Measurements from ENCODE around the gene TST. TPM values are rescaled to one million over a fixed set of nuclear protein-coding genes. Genes with fewer than 3 reads are reported as not detected.

TST gene
- total and polyA plus RNA-seq, 10 of the 15 experiments (the other 5 are each of a cell fraction or from before 2014, with no cell fraction given) = 2.4 to 24.6 (median 10.4) TPM

DNA sequence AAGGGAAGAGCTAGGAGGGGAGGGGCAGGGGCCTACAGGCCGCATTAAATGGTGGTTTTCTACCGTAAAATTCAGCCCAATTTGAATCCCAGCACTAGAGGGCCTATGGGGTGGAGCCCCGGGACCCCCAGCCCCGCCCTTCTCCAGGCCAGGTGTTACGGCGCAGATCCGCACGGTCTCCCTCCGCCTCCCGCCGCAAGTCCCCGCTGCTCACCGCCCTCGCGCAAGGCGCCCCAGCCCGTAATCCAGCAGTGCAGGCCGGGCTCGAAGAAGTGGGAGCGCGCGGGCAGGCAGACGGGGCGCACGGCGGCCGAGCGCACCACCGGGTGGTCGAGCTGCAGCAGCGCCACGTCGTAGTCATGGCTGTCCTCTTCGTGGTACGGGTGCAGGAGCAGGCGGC, 49.6 kb upstream of the TST start (continued):
- no peak for TF ChIP-seq SMAD1 (IDR thresholded peaks at IDR 0.05; ENCODE audit: low read depth, partially characterized antibody)
- TF ChIP-seq, protein P1, sequence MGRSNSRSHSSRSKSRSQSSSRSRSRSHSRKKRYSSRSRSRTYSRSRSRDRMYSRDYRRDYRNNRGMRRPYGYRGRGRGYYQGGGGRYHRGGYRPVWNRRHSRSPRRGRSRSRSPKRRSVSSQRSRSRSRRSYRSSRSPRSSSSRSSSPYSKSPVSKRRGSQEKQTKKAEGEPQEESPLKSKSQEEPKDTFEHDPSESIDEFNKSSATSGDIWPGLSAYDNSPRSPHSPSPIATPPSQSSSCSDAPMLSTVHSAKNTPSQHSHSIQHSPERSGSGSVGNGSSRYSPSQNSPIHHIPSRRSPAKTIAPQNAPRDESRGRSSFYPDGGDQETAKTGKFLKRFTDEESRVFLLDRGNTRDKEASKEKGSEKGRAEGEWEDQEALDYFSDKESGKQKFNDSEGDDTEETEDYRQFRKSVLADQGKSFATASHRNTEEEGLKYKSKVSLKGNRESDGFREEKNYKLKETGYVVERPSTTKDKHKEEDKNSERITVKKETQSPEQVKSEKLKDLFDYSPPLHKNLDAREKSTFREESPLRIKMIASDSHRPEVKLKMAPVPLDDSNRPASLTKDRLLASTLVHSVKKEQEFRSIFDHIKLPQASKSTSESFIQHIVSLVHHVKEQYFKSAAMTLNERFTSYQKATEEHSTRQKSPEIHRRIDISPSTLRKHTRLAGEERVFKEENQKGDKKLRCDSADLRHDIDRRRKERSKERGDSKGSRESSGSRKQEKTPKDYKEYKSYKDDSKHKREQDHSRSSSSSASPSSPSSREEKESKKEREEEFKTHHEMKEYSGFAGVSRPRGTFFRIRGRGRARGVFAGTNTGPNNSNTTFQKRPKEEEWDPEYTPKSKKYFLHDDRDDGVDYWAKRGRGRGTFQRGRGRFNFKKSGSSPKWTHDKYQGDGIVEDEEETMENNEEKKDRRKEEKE (IDR thresholded peaks at IDR 0.05) = no peak
- TF ChIP-seq, protein P2, sequence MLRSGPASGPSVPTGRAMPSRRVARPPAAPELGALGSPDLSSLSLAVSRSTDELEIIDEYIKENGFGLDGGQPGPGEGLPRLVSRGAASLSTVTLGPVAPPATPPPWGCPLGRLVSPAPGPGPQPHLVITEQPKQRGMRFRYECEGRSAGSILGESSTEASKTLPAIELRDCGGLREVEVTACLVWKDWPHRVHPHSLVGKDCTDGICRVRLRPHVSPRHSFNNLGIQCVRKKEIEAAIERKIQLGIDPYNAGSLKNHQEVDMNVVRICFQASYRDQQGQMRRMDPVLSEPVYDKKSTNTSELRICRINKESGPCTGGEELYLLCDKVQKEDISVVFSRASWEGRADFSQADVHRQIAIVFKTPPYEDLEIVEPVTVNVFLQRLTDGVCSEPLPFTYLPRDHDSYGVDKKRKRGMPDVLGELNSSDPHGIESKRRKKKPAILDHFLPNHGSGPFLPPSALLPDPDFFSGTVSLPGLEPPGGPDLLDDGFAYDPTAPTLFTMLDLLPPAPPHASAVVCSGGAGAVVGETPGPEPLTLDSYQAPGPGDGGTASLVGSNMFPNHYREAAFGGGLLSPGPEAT (IDR thresholded peaks at IDR 0.05; ENCODE audit: low read depth) = no peak
- TF ChIP-seq, protein P3, sequence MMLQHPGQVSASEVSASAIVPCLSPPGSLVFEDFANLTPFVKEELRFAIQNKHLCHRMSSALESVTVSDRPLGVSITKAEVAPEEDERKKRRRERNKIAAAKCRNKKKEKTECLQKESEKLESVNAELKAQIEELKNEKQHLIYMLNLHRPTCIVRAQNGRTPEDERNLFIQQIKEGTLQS (IDR thresholded peaks at IDR 0.05; ENCODE audit: borderline replicate concordance, extremely low read depth, low read depth, low read length) = no peak

DNA sequence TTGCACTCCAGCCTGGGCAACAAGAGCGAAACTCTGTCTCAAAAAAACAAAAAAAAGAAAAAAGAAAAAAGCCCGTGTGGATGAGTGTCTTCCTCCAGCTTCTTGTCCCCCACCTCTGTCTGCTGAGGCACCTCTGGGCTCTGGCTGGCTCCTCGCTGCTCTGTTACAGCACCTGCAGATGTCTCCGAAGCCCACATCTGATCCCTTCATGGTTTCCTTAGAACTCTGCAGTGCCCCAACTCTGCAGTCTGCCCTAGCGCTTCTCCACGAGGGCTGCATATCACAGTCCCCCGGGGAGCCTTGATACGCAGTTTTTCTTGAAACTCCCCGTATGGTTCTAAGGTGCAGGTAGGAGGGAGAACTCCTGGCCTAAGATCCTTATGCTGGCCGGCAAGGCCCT, 48.2 kb upstream of the TST start:
- H3K4me1 ChIP-seq (ENCODE audit: control insufficient read depth, insufficient read depth, low read length) = no peaks in the 10 kb centered on the region
- peaks cover 3 to 5% of the 10 kb centered on the region in 2 experiments; a peak in 3 of 4 replicates for H3K27me3 ChIP-seq (replicated peaks in 1 of 2; ENCODE audit: control insufficient read depth in 2 of 2, insufficient read depth in 2 of 2, low read length in 1 of 2)
- ChIA-PET CTCF (no interaction called here), SMC1A (ENCODE audit: uncharacterized antibody, unreplicated experiment) (no interaction called here), RAD21 (ENCODE audit: unreplicated experiment) (no interaction called here), POLR2A (no interaction called here)
- no peaks in the 10 kb centered on the region for H3K9me3 ChIP-seq (replicated peaks; ENCODE audit: control insufficient read depth, insufficient read depth, low read length)
- H3K27ac ChIP-seq (ENCODE audit: control insufficient read depth, insufficient read depth) = no peak overlapping the region
- in situ Hi-C loops (cut with MboI) = no loop called here
- WGBS (ENCODE audit: insufficient coverage, insufficient replicate concordance, low lambda C conversion rate, missing lambda C conversion rate) = 64% methylated on average over 10 of the region's 10 CpGs
- no peak for DNase-seq (ENCODE audit: low read depth, low spot score)
- no peak overlapping the region for H3K4me3 ChIP-seq
- no peaks in the 10 kb centered on the region for H4K20me1 ChIP-seq (ENCODE audit: control insufficient read depth, insufficient read depth)
- ATAC-seq = no peak
- BruUV-seq (replicated peaks) = no TSS peak
- no peaks in the 10 kb centered on the region for H3K79me2 ChIP-seq (ENCODE audit: control insufficient read depth, insufficient read depth, low read length)
- no peak overlapping the region for H3K9ac ChIP-seq (ENCODE audit: control insufficient read depth, insufficient read depth, low read length)
- FAIRE-seq = no peak
- no peaks in the 10 kb centered on the region for H3K36me3 ChIP-seq (ENCODE audit: control insufficient read depth in 2 of 2, insufficient read depth in 2 of 2, low read length in 1 of 2)
- H2AFZ ChIP-seq (ENCODE audit: control insufficient read depth, low read depth, low read length) = no peak overlapping the region
- no peak overlapping the region for H3K4me2 ChIP-seq (ENCODE audit: control insufficient read depth, insufficient read depth)
- intact Hi-C loops (cut with micrococcal nuclease; ENCODE audit: unreplicated experiment) = no loop called here
- TF ChIP-seq, protein P4, sequence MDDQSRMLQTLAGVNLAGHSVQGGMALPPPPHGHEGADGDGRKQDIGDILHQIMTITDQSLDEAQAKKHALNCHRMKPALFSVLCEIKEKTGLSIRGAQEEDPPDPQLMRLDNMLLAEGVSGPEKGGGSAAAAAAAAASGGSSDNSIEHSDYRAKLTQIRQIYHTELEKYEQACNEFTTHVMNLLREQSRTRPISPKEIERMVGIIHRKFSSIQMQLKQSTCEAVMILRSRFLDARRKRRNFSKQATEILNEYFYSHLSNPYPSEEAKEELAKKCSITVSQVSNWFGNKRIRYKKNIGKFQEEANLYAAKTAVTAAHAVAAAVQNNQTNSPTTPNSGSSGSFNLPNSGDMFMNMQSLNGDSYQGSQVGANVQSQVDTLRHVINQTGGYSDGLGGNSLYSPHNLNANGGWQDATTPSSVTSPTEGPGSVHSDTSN (IDR thresholded peaks at IDR 0.05; ENCODE audit: insufficient replicate concordance, low read depth, low read length) = no peak
- TF ChIP-seq SMC3 (IDR thresholded peaks at IDR 0.05; ENCODE audit: borderline replicate concordance, low read length) (no peak), SIN3A (IDR thresholded peaks at IDR 0.05; ENCODE audit: low read depth, low read length) (no peak), CBX3 (IDR thresholded peaks at IDR 0.05; ENCODE audit: borderline replicate concordance, low read depth) (no peak), NFXL1 (IDR thresholded peaks at IDR 0.05; ENCODE audit: borderline replicate concordance) (no peak), SRF (IDR thresholded peaks at IDR 0.05; ENCODE audit: low read depth in 2 of 2, low read length in 2 of 2) (no peak), BACH1 (IDR thresholded peaks at IDR 0.05; ENCODE audit: borderline replicate concordance) (no peak)
- TF ChIP-seq, protein P5, sequence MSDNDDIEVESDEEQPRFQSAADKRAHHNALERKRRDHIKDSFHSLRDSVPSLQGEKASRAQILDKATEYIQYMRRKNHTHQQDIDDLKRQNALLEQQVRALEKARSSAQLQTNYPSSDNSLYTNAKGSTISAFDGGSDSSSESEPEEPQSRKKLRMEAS (IDR thresholded peaks at IDR 0.05; ENCODE audit: low read depth, low read length) = no peak
